ENCODE results near the gene PRKCZ. TPM values are rescaled to one million over a fixed set of nuclear protein-coding genes. Genes with fewer than 3 reads are reported as not detected.

The PRKCZ gene
- total RNA-seq, 1 donor: 0.72 TPM

- H3K27me3 ChIP-seq (ENCODE audit: insufficient read depth, low read length): no peaks in the 10 kb centered on the region
- no peak for DNase-seq (ENCODE audit: insufficient read length, low spot score, missing footprints)
- no peak overlapping the region for H3K4me2 ChIP-seq (ENCODE audit: insufficient read depth, low read length)
Measured at GRCh38 chr1:2188336-2188735, 138.1 kb downstream of the PRKCZ start.

GRCh38 chr1:2189459-2190425 lies 139.5 kb downstream of the PRKCZ start:
- Histone ChIP-seq H3K9me3 (ENCODE audit: low read depth, low read length) (no peaks in the 10 kb centered on the region), H3K4me3 (ENCODE audit: insufficient read depth, low read length) (peak overlapping the region; percentile 81), H2AFZ (ENCODE audit: low read length) (peak overlapping the region; percentile 90), H3K27me3 (ENCODE audit: insufficient read depth, low read length) (no peaks in the 10 kb centered on the region), H3K4me2 (ENCODE audit: insufficient read depth, low read length) (peak overlapping the region; percentile 91), H3K4me1 (ENCODE audit: insufficient read depth, low read length) (peaks cover 21% of the 10 kb centered on the region), H3K79me2 (ENCODE audit: insufficient read depth, low read length) (peaks cover 36% of the 10 kb centered on the region), H4K20me1 (ENCODE audit: insufficient read depth, low read length) (peaks cover 2% of the 10 kb centered on the region), H3K36me3 (ENCODE audit: insufficient read depth, low read length) (no peaks in the 10 kb centered on the region), H3K27ac (ENCODE audit: low read depth, low read length) (peak overlapping the region; percentile 89)
- DNase-seq (ENCODE audit: insufficient read length, low spot score, missing footprints): peak; percentile 100
- TF ChIP-seq, protein P1, sequence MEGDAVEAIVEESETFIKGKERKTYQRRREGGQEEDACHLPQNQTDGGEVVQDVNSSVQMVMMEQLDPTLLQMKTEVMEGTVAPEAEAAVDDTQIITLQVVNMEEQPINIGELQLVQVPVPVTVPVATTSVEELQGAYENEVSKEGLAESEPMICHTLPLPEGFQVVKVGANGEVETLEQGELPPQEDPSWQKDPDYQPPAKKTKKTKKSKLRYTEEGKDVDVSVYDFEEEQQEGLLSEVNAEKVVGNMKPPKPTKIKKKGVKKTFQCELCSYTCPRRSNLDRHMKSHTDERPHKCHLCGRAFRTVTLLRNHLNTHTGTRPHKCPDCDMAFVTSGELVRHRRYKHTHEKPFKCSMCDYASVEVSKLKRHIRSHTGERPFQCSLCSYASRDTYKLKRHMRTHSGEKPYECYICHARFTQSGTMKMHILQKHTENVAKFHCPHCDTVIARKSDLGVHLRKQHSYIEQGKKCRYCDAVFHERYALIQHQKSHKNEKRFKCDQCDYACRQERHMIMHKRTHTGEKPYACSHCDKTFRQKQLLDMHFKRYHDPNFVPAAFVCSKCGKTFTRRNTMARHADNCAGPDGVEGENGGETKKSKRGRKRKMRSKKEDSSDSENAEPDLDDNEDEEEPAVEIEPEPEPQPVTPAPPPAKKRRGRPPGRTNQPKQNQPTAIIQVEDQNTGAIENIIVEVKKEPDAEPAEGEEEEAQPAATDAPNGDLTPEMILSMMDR (IDR thresholded peaks at IDR 0.05; ENCODE audit: extremely low read depth, low read depth, low read length): no peak

More at GRCh38 chr1:2188336-2188735, 138.1 kb downstream of the PRKCZ start:
- H3K4me1 ChIP-seq (ENCODE audit: insufficient read depth, low read length): peaks cover 17% of the 10 kb centered on the region
- H3K36me3 ChIP-seq (ENCODE audit: insufficient read depth, low read length): no peaks in the 10 kb centered on the region
- H2AFZ ChIP-seq (ENCODE audit: low read length): no peak overlapping the region
- no peaks in the 10 kb centered on the region for H3K9me3 ChIP-seq (ENCODE audit: low read depth, low read length)
- peaks cover 2% of the 10 kb centered on the region for H4K20me1 ChIP-seq (ENCODE audit: insufficient read depth, low read length)
- TF ChIP-seq, protein P1 (IDR thresholded peaks at IDR 0.05; ENCODE audit: extremely low read depth, low read depth, low read length): no peak
- H3K27ac ChIP-seq (ENCODE audit: low read depth, low read length): no peak overlapping the region
- peaks cover 29% of the 10 kb centered on the region for H3K79me2 ChIP-seq (ENCODE audit: insufficient read depth, low read length)
- no peak overlapping the region for H3K4me3 ChIP-seq (ENCODE audit: insufficient read depth, low read length)

GRCh38 chr1:2190491-2190976 lies 140.3 kb downstream of the PRKCZ start:
- no peaks in the 10 kb centered on the region for H3K27me3 ChIP-seq (ENCODE audit: insufficient read depth, low read length)
- no peak for DNase-seq (ENCODE audit: insufficient read length, low spot score, missing footprints)

More at GRCh38 chr1:2190491-2190976, 140.3 kb downstream of the PRKCZ start:
- H3K36me3 ChIP-seq (ENCODE audit: insufficient read depth, low read length): no peaks in the 10 kb centered on the region
- peaks cover 2% of the 10 kb centered on the region for H4K20me1 ChIP-seq (ENCODE audit: insufficient read depth, low read length)
- no peaks in the 10 kb centered on the region for H3K9me3 ChIP-seq (ENCODE audit: low read depth, low read length)
- H2AFZ ChIP-seq (ENCODE audit: low read length): no peak overlapping the region
- peak overlapping the region; percentile 91 for H3K4me2 ChIP-seq (ENCODE audit: insufficient read depth, low read length)
- peaks cover 39% of the 10 kb centered on the region for H3K79me2 ChIP-seq (ENCODE audit: insufficient read depth, low read length)
- H3K27ac ChIP-seq (ENCODE audit: low read depth, low read length): peak overlapping the region; percentile 89
- peak overlapping the region; percentile 81 for H3K4me3 ChIP-seq (ENCODE audit: insufficient read depth, low read length)
- peaks cover 21% of the 10 kb centered on the region for H3K4me1 ChIP-seq (ENCODE audit: insufficient read depth, low read length)
- TF ChIP-seq, protein P1 (IDR thresholded peaks at IDR 0.05; ENCODE audit: extremely low read depth, low read depth, low read length): no peak

Measured in osteoblast (primary cell).